GM23338 (cell line): Measurements from ENCODE around the gene PLEK.

Experiments used
- CREB1 ChIP-seq: fragments of 250-450 bp; sonication (Bioruptor Pico); IDR thresholded peaks from 2 replicates; pipeline ENCODE4 v1.5.0; 2020; ENCODE audit warnings: low read depth, mild to moderate bottlenecking, moderate library complexity
- CTCF ChIP-seq, 2 experiments: fragments of 200-600 bp in 1 of 2; sonication (generic) in 1 of 2; conservative IDR thresholded peaks; 2 replicates each; pipeline versions ENCODE4 v1.5.1 to v1.6.1; 2016 to 2017; ENCODE audit warnings: antibody characterized with exemption in 2 of 2, low read depth in 2 of 2, mild to moderate bottlenecking in 2 of 2, moderate library complexity in 1 of 2
- EZH2 ChIP-seq: fragments of 200-600 bp; sonication (generic); IDR thresholded peaks from one replicate; pipeline ENCODE4 v1.8.0; 2017; ENCODE audit warnings: antibody characterized with exemption, mild to moderate bottlenecking, low read depth; ENCODE audit not compliant: unreplicated experiment
- JUNB ChIP-seq: IDR thresholded peaks from one replicate; pipeline ENCODE4 v1.6.1; 2016; ENCODE audit warnings: antibody characterized with exemption; ENCODE audit not compliant: unreplicated experiment
- POLR2AphosphoS5 ChIP-seq: IDR thresholded peaks from 2 replicates; pipeline ENCODE4 v1.6.1; 2016; ENCODE audit warnings: antibody characterized with exemption, low read depth
- TF ChIP-seq, protein P1 (sequence below): IDR thresholded peaks from one replicate; pipeline ENCODE4 v1.6.1; 2018; ENCODE audit warnings: antibody characterized with exemption; ENCODE audit not compliant: unreplicated experiment

DNA sequence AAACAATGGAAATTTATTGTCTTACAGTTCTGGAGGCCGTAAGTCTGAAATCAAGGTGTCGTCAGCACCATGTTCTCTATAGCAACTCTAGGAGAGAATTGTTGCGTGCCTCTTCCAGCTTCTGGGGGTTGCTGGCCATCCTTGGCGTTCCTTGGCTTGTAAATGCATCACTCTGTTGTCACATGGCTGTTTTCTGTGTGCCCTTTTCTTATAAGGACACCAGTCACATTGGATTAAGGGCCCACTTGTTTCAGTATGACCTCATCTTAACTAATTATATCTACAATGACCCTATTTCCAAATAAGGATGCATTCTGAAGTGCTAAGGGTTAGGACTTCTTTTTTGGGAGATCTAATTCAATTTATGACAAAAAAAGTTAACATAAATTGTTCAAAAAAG lies 1.4 kb upstream of the PLEK start:
- TF ChIP-seq CTCF (conservative IDR thresholded peaks at IDR 0.05; ENCODE audit: low read depth in 2 of 2) (no peak), EZH2 (no peak), POLR2AphosphoS5 (no peak), JUNB (no peak), CREB1 (no peak)
- TF ChIP-seq, protein P1, sequence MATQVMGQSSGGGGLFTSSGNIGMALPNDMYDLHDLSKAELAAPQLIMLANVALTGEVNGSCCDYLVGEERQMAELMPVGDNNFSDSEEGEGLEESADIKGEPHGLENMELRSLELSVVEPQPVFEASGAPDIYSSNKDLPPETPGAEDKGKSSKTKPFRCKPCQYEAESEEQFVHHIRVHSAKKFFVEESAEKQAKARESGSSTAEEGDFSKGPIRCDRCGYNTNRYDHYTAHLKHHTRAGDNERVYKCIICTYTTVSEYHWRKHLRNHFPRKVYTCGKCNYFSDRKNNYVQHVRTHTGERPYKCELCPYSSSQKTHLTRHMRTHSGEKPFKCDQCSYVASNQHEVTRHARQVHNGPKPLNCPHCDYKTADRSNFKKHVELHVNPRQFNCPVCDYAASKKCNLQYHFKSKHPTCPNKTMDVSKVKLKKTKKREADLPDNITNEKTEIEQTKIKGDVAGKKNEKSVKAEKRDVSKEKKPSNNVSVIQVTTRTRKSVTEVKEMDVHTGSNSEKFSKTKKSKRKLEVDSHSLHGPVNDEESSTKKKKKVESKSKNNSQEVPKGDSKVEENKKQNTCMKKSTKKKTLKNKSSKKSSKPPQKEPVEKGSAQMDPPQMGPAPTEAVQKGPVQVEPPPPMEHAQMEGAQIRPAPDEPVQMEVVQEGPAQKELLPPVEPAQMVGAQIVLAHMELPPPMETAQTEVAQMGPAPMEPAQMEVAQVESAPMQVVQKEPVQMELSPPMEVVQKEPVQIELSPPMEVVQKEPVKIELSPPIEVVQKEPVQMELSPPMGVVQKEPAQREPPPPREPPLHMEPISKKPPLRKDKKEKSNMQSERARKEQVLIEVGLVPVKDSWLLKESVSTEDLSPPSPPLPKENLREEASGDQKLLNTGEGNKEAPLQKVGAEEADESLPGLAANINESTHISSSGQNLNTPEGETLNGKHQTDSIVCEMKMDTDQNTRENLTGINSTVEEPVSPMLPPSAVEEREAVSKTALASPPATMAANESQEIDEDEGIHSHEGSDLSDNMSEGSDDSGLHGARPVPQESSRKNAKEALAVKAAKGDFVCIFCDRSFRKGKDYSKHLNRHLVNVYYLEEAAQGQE = no peak
